ENCODE data around the gene RADIL.
A peak's percentile ranks its signal among the peaks of the same experiment; 100 is the strongest.

The RADIL gene

DNA sequence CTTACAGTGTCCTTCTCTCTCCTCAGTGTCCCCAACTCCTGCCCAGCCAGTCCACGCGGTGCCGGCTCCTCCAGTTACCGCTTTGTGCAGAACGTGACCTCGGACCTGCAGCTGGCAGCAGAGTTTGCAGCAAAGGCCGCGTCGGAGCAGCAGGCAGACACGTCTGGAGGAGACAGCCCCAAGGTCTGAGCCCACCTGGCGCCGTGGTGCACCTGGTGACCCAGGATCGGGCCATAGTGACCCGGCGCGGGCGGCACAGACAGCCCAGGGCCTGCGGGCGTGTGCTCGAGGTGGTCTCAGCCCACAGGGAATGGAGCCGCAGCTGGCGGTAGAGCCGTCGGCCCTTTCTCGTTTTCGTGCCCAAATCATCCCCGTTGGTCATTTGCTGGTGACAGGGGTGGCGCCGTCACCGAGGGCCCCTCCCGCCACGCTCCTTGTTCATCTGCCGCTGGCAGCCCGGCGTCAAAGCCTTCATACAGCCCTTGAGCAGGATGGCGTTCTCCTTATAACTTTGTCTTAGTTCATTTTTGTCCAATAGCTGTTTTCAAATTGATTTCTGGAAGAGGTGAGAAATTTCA is 129.0 kb downstream of the RADIL start:
- H3K36me3 ChIP-seq (ENCODE audit: insufficient read depth, low read length), result peaks cover 57% of the 10 kb centered on the region; the same call in 1 of the 2 replicates
- no peak overlapping the region for H3K4me3 ChIP-seq (ENCODE audit: low read length, poor library complexity, severe bottlenecking)
- H3K9ac ChIP-seq (ENCODE audit: low read depth, low read length, poor library complexity, severe bottlenecking), result no peak overlapping the region
- no peaks in the 10 kb centered on the region for H3K9me2 ChIP-seq (replicated peaks; ENCODE audit: low read depth, low read length)
- no peaks in the 10 kb centered on the region for H3K27me3 ChIP-seq (ENCODE audit: insufficient read depth, low read length, poor library complexity, severe bottlenecking)
- H3K4me2 ChIP-seq (ENCODE audit: low read depth, low read length, poor library complexity, severe bottlenecking), result no peak overlapping the region
- H3K9me3 ChIP-seq (ENCODE audit: insufficient read depth, low read depth, low read length), result no peaks in the 10 kb centered on the region
- TF ChIP-seq EZH2phosphoT487 (IDR thresholded peaks at IDR 0.05; ENCODE audit: borderline replicate concordance), result no peak
- no peak for TF ChIP-seq CTCF (conservative IDR thresholded peaks at IDR 0.05; ENCODE audit: low read length)
- no peaks in the 10 kb centered on the region for H3K79me2 ChIP-seq (ENCODE audit: insufficient read depth, low read length)
- peaks cover 7% of the 10 kb centered on the region for H4K20me1 ChIP-seq (ENCODE audit: insufficient read depth, low read length, poor library complexity, severe bottlenecking)
- no peaks in the 10 kb centered on the region for H3F3A ChIP-seq (ENCODE audit: low read depth)
- no peak overlapping the region for H2AFZ ChIP-seq (ENCODE audit: low read length)
- no peaks in the 10 kb centered on the region for H3K4me1 ChIP-seq (ENCODE audit: insufficient read depth, low read length, poor library complexity, severe bottlenecking)

- peaks cover 7% of the 10 kb centered on the region for H4K20me1 ChIP-seq (ENCODE audit: insufficient read depth, low read length, poor library complexity, severe bottlenecking)
- H3K9me2 ChIP-seq (replicated peaks; ENCODE audit: low read depth, low read length), result no peaks in the 10 kb centered on the region
- H3K9ac ChIP-seq (ENCODE audit: low read depth, low read length, poor library complexity, severe bottlenecking), result no peak overlapping the region
- H3K9me3 ChIP-seq (ENCODE audit: insufficient read depth, low read depth, low read length), result no peaks in the 10 kb centered on the region
- peaks cover 53% of the 10 kb centered on the region; the same call in 1 of the 2 replicates for H3K36me3 ChIP-seq (ENCODE audit: insufficient read depth, low read length)
- no peak overlapping the region for H2AFZ ChIP-seq (ENCODE audit: low read length)
- H3F3A ChIP-seq (ENCODE audit: low read depth), result no peaks in the 10 kb centered on the region
- H3K27me3 ChIP-seq (ENCODE audit: insufficient read depth, low read length, poor library complexity, severe bottlenecking), result no peaks in the 10 kb centered on the region
- TF ChIP-seq CTCF (conservative IDR thresholded peaks at IDR 0.05; ENCODE audit: low read length) (peak; percentile 77), EZH2phosphoT487 (IDR thresholded peaks at IDR 0.05; ENCODE audit: borderline replicate concordance) (no peak)
- H3K4me2 ChIP-seq (ENCODE audit: low read depth, low read length, poor library complexity, severe bottlenecking), result no peak overlapping the region
- H3K4me1 ChIP-seq (ENCODE audit: insufficient read depth, low read length, poor library complexity, severe bottlenecking), result no peaks in the 10 kb centered on the region
- H3K79me2 ChIP-seq (ENCODE audit: insufficient read depth, low read length), result no peaks in the 10 kb centered on the region
- H3K4me3 ChIP-seq (ENCODE audit: low read length, poor library complexity, severe bottlenecking), result no peak overlapping the region
These were observed 129.7 kb downstream of the RADIL start for GRCh38 chr7:4753598-4754432.

DNA sequence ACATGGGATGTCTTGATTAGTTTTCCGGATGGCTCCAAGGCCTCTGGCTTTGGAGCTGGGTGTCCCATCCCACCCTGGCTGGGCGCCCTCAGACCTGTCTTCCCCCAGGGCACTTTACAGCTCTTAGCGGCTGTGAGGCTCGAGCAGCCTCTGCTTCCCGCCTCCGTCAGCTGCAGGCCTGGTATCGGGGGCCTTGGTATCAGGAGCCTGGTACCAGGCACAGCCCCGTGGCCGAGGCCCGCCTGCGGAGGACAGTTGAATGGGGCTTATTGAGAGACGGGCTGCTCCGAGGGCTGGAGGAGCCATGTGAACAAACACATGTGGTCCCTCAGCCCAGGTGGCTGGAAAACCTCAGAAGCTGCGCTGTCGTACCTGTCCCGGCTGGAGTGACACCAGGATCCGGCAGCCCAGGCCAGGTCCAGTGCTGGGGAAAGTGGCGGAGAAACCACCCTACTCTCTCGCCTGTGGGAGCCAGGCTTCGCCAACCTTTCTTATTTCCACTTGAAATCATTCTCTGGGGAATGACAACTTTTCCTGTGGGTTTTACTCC is 132.0 kb downstream of the RADIL start:
- no peak for TF ChIP-seq EZH2phosphoT487 (IDR thresholded peaks at IDR 0.05; ENCODE audit: borderline replicate concordance)
- TF ChIP-seq CTCF (conservative IDR thresholded peaks at IDR 0.05; ENCODE audit: low read length), result no peak
- no peak overlapping the region for H3K9ac ChIP-seq (ENCODE audit: low read depth, low read length, poor library complexity, severe bottlenecking)
- no peaks in the 10 kb centered on the region for H3K4me1 ChIP-seq (ENCODE audit: insufficient read depth, low read length, poor library complexity, severe bottlenecking)
- no peak overlapping the region for H3K4me3 ChIP-seq (ENCODE audit: low read length, poor library complexity, severe bottlenecking)
- H3K79me2 ChIP-seq (ENCODE audit: insufficient read depth, low read length), result 0 out of 2 replicates have a peak, but pooled peaks cover 4% of the 10 kb centered on the region
- H4K20me1 ChIP-seq (ENCODE audit: insufficient read depth, low read length, poor library complexity, severe bottlenecking), result peaks cover 7% of the 10 kb centered on the region
- H2AFZ ChIP-seq (ENCODE audit: low read length), result no peak overlapping the region
- no peaks in the 10 kb centered on the region for H3K27me3 ChIP-seq (ENCODE audit: insufficient read depth, low read length, poor library complexity, severe bottlenecking)
- no peaks in the 10 kb centered on the region for H3K9me2 ChIP-seq (replicated peaks; ENCODE audit: low read depth, low read length)
- peaks cover 41% of the 10 kb centered on the region; the same call in 1 of the 2 replicates for H3K36me3 ChIP-seq (ENCODE audit: insufficient read depth, low read length)
- no peaks in the 10 kb centered on the region for H3K9me3 ChIP-seq (ENCODE audit: insufficient read depth, low read depth, low read length)
- H3K4me2 ChIP-seq (ENCODE audit: low read depth, low read length, poor library complexity, severe bottlenecking), result no peak overlapping the region
- no peaks in the 10 kb centered on the region for H3F3A ChIP-seq (ENCODE audit: low read depth)
